PC-9 (cell line): ENCODE results near the gene MYH7. TPM values are rescaled to one million over a fixed set of nuclear protein-coding genes. Genes with fewer than 3 reads are reported as not detected.
"Not testable (repeated sequence)": the region's sequence is repeated elsewhere in the genome, so short reads cannot be mapped to it uniquely, and the experiment has no call there.

Experiments used
- BruUV-seq: library from RNA; stranded (reverse); fragments of 400-500 nt; replicated peaks from 2 replicates; lab custom pipeline; 2021; lab: Mats Ljungman, UMichigan
- CTCF ChIA-PET: fragments of 300-600 bp; sonication (Branson Sonifier 250); formaldehyde crosslinking; loops from one replicate; lab custom pipeline; 2022; ENCODE audit warnings: antibody characterized with exemption; lab: Charles Lee
- POLR2A ChIA-PET: fragments of 300-600 bp; sonication (Branson Sonifier 250); formaldehyde crosslinking; loops from one replicate; lab custom pipeline; 2022; ENCODE audit warnings: antibody characterized with exemption; ENCODE audit not compliant: unreplicated experiment; lab: Charles Lee
- DNase-seq, 2 experiments: peaks; one replicate each; pipeline versions ENCODE4 v3.0.0 to v3.0.0-alpha.2; 2015 to 2022; ENCODE audit warnings: mixed read lengths in 1 of 2
- H2AFZ ChIP-seq: fragments of 200-600 bp; sonication (generic); 2 replicates; pipeline ENCODE4 v1.8.1; 2017; ENCODE audit warnings: antibody characterized with exemption
- H3F3A ChIP-seq: fragments of 200-600 bp; sonication (generic); 2 replicates; pipeline ENCODE4 v1.8.1; 2017; ENCODE audit warnings: antibody characterized with exemption, mild to moderate bottlenecking, low read depth; ENCODE audit not compliant: insufficient read depth
- H3K27ac ChIP-seq: fragments of 200-600 bp; sonication (generic); 2 replicates; pipeline ENCODE4 v1.6.1; 2016; ENCODE audit warnings: mixed run types
- H3K27me3 ChIP-seq: fragments of 200-600 bp; sonication (generic); 2 replicates; pipeline ENCODE4 v1.6.1; 2016; ENCODE audit warnings: low read depth, mixed run types; ENCODE audit not compliant: insufficient read depth
- H3K36me3 ChIP-seq: fragments of 200-600 bp; sonication (generic); 2 replicates; pipeline ENCODE4 v1.6.1; 2016; ENCODE audit warnings: low read depth, mixed run types
- H3K4me1 ChIP-seq: fragments of 200-600 bp; sonication (generic); replicated peaks from 2 replicates; pipeline ENCODE4 v1.6.1; 2016; ENCODE audit warnings: mixed run types; ENCODE audit not compliant: insufficient read depth
- H3K4me2 ChIP-seq: fragments of 200-600 bp; sonication (generic); 2 replicates; pipeline ENCODE4 v1.6.1; 2017; ENCODE audit warnings: mixed run types
- H3K4me3 ChIP-seq: fragments of 200-600 bp; sonication (generic); 2 replicates; pipeline ENCODE4 v1.6.1; 2016; ENCODE audit warnings: mixed run types
- H3K79me2 ChIP-seq: fragments of 200-600 bp; sonication (generic); 2 replicates; pipeline ENCODE4 v1.6.1; 2017; ENCODE audit warnings: low read depth, mixed run types
- H3K9me2 ChIP-seq: fragments of 200-600 bp; sonication (generic); 2 replicates; pipeline ENCODE4 v1.8.1; 2017; ENCODE audit warnings: mild to moderate bottlenecking; ENCODE audit not compliant: insufficient read depth
- H3K9me3 ChIP-seq: fragments of 200-600 bp; sonication (generic); 2 replicates; pipeline ENCODE4 v1.8.1; 2016; ENCODE audit warnings: low read depth; ENCODE audit not compliant: insufficient read depth
- H4K20me1 ChIP-seq: fragments of 200-600 bp; sonication (generic); 2 replicates; pipeline ENCODE4 v1.8.1; 2017; ENCODE audit not compliant: insufficient read depth
- CTCF ChIP-seq: fragments of 200-600 bp; sonication (generic); conservative IDR thresholded peaks from 2 replicates; pipeline ENCODE4 v1.6.1; 2017; ENCODE audit warnings: mixed run types, antibody characterized with exemption, mild to moderate bottlenecking, moderate library complexity
- EZH2 ChIP-seq: fragments of 200-600 bp; sonication (generic); IDR thresholded peaks from 2 replicates; pipeline ENCODE4 v1.8.0; 2017; ENCODE audit warnings: antibody characterized with exemption, low read depth
- intact Hi-C: fragments of 100-400 bp; cut with micrococcal nuclease; formaldehyde crosslinking; loops from one replicate; pipeline ENCODE4 v1.10.0; 2022; ENCODE audit not compliant: unreplicated experiment
- total RNA-seq: library from RNA; stranded (reverse); gene quantifications from 2 replicates; pipeline ENCODE4 v1.2.3, GENCODE V29; 2021

Gene MYH7
- total RNA-seq, 1 experiment from 2014 or later = not detected

DNA sequence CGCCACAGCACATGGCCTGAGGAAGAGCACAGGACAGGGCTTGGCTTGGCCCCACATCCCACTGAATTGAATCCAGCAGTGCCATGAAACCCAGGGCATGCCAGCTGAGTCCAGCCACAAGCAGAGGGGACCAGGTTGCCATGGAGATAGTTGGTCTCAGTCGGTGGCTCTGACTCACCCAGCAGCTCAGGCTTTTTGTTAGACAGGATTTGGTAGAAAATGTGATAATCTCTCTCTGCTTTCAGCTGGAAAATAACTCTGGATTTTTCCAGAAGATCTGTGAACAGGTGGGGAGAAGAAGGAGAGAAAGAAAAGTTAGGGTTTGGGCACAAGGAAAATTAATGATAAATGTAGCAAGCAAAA, 4.8 kb downstream of the MYH7 start:
- H2AFZ ChIP-seq = no peak overlapping the region
- no peaks in the 10 kb centered on the region for H3K4me1 ChIP-seq
- no peaks in the 10 kb centered on the region for H3K79me2 ChIP-seq
- intact Hi-C loops = no loop called here
- no peaks in the 10 kb centered on the region for H3F3A ChIP-seq
- ChIA-PET CTCF (no interaction called here), POLR2A (no interaction called here)
- H3K36me3 ChIP-seq = no peaks in the 10 kb centered on the region
- H3K9me2 ChIP-seq = no peaks in the 10 kb centered on the region
- TF ChIP-seq CTCF = no peak
- no peak for TF ChIP-seq EZH2
- H4K20me1 ChIP-seq = no peaks in the 10 kb centered on the region
- BruUV-seq = no TSS peak
- no peak for DNase-seq
- peaks cover 80% of the 10 kb centered on the region for H3K27me3 ChIP-seq
- H3K4me3 ChIP-seq = no peak overlapping the region
- no peak overlapping the region for H3K4me2 ChIP-seq
- H3K9me3 ChIP-seq = no peaks in the 10 kb centered on the region
- no peak overlapping the region for H3K27ac ChIP-seq

- Histone ChIP-seq H3K9me3 (no peaks in the 10 kb centered on the region), H3K4me1 (no peaks in the 10 kb centered on the region), H4K20me1 (no peaks in the 10 kb centered on the region), H3K4me2 (no peak overlapping the region), H3K27me3 (peaks cover 77% of the 10 kb centered on the region), H3K4me3 (no peak overlapping the region), H2AFZ (no peak overlapping the region), H3K36me3 (no peaks in the 10 kb centered on the region), H3K9me2 (no peaks in the 10 kb centered on the region), H3K79me2 (no peaks in the 10 kb centered on the region), H3F3A (no peaks in the 10 kb centered on the region), H3K27ac (no peak overlapping the region)
- ChIA-PET POLR2A (no interaction called here), CTCF (no interaction called here)
- TF ChIP-seq EZH2 (no peak), CTCF (no peak)
- BruUV-seq = no TSS peak
- intact Hi-C loops = no loop called here
- no peak for DNase-seq
Observed at GRCh38 chr14:23430016-23430722, 5.3 kb downstream of the MYH7 start.

DNA sequence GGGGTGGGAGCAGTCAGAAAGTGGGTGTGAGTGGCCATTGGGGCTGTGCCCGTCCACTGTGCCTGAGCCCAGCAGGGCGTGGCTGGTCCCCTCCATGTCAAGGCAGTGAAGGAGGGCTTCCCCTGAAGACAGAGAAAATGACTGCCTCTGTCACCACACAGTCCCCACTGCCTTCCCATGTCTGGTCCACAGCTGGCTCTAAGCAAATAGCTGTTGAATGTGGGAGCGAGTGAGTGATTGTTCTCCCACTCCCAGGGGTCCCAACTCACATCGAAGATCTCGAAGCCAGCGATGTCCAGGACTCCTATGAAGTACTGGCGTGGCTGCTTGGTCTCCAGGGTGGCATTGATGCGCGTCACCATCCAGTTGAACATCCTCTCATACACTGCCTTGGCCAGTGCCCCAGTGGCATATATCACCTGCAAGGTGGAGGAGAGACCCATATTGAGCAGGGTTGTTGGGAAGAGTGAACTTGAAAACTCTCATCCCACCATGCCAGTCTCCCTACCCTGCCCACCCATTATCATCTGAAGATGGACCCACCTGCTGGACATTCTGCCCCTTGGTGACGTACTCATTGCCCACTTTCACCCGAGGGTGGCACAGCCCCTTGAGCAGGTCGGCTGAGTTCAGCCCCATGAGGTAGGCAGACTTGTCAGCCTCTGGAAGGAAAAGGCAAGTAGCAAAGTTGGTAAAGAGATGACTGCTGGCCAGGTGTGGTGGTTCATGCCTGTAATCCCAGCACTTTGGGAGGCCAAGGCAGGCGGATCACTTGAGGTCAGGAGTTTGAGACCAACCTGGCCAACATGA, 6.6 kb downstream of the MYH7 start:
- intact Hi-C loops = no loop called here
- H3K9me2 ChIP-seq = no peaks in the 10 kb centered on the region

GRCh38 chr14:23425798-23426197, 9.7 kb downstream of the MYH7 start:
- intact Hi-C loops, H3K9me3 ChIP-seq, H3K36me3 ChIP-seq, H3K4me1 ChIP-seq, H3K4me3 ChIP-seq, CTCF ChIA-PET, H2AFZ ChIP-seq, H4K20me1 ChIP-seq, DNase-seq, H3K27ac ChIP-seq, POLR2A ChIA-PET, H3K79me2 ChIP-seq, H3F3A ChIP-seq, BruUV-seq, H3K4me2 ChIP-seq, H3K9me2 ChIP-seq: not testable (repeated sequence)
- peaks cover 71% of the 10 kb centered on the region for H3K27me3 ChIP-seq

More for the DNA sequence above, 6.6 kb downstream of the MYH7 start:
- peaks cover 73% of the 10 kb centered on the region for H3K27me3 ChIP-seq
- H3K4me1 ChIP-seq = no peaks in the 10 kb centered on the region
- H3K4me2 ChIP-seq = no peak overlapping the region
- no peak for DNase-seq
- H3K79me2 ChIP-seq = no peaks in the 10 kb centered on the region
- H4K20me1 ChIP-seq = no peaks in the 10 kb centered on the region
- H3K4me3 ChIP-seq = no peak overlapping the region
- no peak overlapping the region for H2AFZ ChIP-seq
- H3K9me3 ChIP-seq = no peaks in the 10 kb centered on the region
- H3K27ac ChIP-seq = no peak overlapping the region
- no TSS peak for BruUV-seq
- no peak for TF ChIP-seq EZH2
- CTCF ChIA-PET = no interaction called here
- no peaks in the 10 kb centered on the region for H3K36me3 ChIP-seq
- POLR2A ChIA-PET = no interaction called here
- H3F3A ChIP-seq = no peaks in the 10 kb centered on the region
